Occipital lobe (tissue), 2 donors: Measurements from ENCODE around the gene SH3D19. TPM values are rescaled to one million over a fixed set of nuclear protein-coding genes. Genes with fewer than 3 reads are reported as not detected.
"Not testable (repeated sequence)": the region's sequence is repeated elsewhere in the genome, so short reads cannot be mapped to it uniquely, and the experiment has no call there.

Experiments
- DNase-seq: peaks from one replicate; lab custom pipeline; 2025; lab: John Stamatoyannopoulos, UW
- total RNA-seq: library from RNA; depleted of rRNA; stranded (reverse); fragments of >200 nt; gene quantifications from one replicate; pipeline ENCODE4 v1.2.3, GENCODE V29; 2014

SH3D19 gene
- total RNA-seq, 1 donor from 2014 or later: 5.5 TPM

- DNase-seq: no peak
Observed at GRCh38 chr4:151150821-151151580, 174.4 kb downstream of the SH3D19 start.

GRCh38 chr4:151148261-151148660, 177.1 kb downstream of the SH3D19 start:
- no peak for DNase-seq

- DNase-seq: no peak
Observed at GRCh38 chr4:151147000-151147399, 178.4 kb downstream of the SH3D19 start.

- DNase-seq: no peak
Observed at GRCh38 chr4:151144329-151145072, 180.9 kb downstream of the SH3D19 start.

GRCh38 chr4:151143811-151144210, 181.6 kb downstream of the SH3D19 start:
- DNase-seq: no peak

- DNase-seq: no peak
Observed at GRCh38 chr4:151143162-151143561, 182.2 kb downstream of the SH3D19 start.

- no peak for DNase-seq
Observed at GRCh38 chr4:151142758-151143157, 182.6 kb downstream of the SH3D19 start.

GRCh38 chr4:151139814-151140213, 185.6 kb downstream of the SH3D19 start:
- no peak for DNase-seq

- DNase-seq: not testable (repeated sequence)
Observed at GRCh38 chr4:151136048-151136447, 189.4 kb downstream of the SH3D19 start.

GRCh38 chr4:151133311-151133710, 192.1 kb downstream of the SH3D19 start:
- no peak for DNase-seq

GRCh38 chr4:151129796-151130195, 195.6 kb downstream of the SH3D19 start:
- DNase-seq: no peak

GRCh38 chr4:151117371-151117962, 207.9 kb downstream of the SH3D19 start:
- DNase-seq: no peak

GRCh38 chr4:151114986-151115385, 210.4 kb downstream of the SH3D19 start:
- no peak for DNase-seq

GRCh38 chr4:151114338-151114737, 211.1 kb downstream of the SH3D19 start:
- no peak for DNase-seq

- DNase-seq: no peak
Observed at GRCh38 chr4:151110236-151110635, 215.2 kb downstream of the SH3D19 start.

GRCh38 chr4:151107063-151107462, 218.3 kb downstream of the SH3D19 start:
- DNase-seq: no peak

GRCh38 chr4:151105454-151106032, 219.9 kb downstream of the SH3D19 start:
- no peak for DNase-seq

GRCh38 chr4:151104621-151105020, 220.8 kb downstream of the SH3D19 start:
- DNase-seq: no peak

- no peak for DNase-seq
Observed at GRCh38 chr4:151103758-151104157, 221.6 kb downstream of the SH3D19 start.

GRCh38 chr4:151100531-151100930, 224.9 kb downstream of the SH3D19 start:
- no peak for DNase-seq

GRCh38 chr4:151099976-151100417, 225.4 kb downstream of the SH3D19 start:
- no peak for DNase-seq
